Gastrocnemius medialis (tissue), 4 donors: ENCODE results near the gene SRP19. TPM values are rescaled to one million over a fixed set of nuclear protein-coding genes. Genes with fewer than 3 reads are reported as not detected.

Experiments used
- ATAC-seq, 2 donors: fragments of 150-250 bp; one replicate each; pipeline ENCODE4 v1.9.1; 2016
- DNase-seq, 2 donors: peaks; one replicate each; pipeline ENCODE4 v3.0.0-alpha.2; 2019
- H3K27ac ChIP-seq, 4 donors: fragments of 200-600 bp; sonication (generic); 1 replicate in 1 of 4; 2 replicates in 3 of 4; pipeline ENCODE4 v1.5.1; 2016 to 2018; ENCODE audit warnings: mild to moderate bottlenecking in 2 of 4, moderate library complexity in 1 of 4
- H3K27me3 ChIP-seq, 3 donors: fragments of 200-600 bp; sonication (generic) in 2 of 3; 1 replicate in 1 of 3; 2 replicates in 2 of 3; pipeline versions ENCODE4 v1.5.1 to v1.6.0; 2016 to 2019; ENCODE audit warnings: mild to moderate bottlenecking in 1 of 3, moderate library complexity in 1 of 3
- H3K36me3 ChIP-seq, 2 donors: fragments of 200-600 bp; sonication (generic) in 1 of 2; one replicate each; pipeline ENCODE4 v1.5.1; 2017 to 2018
- H3K4me1 ChIP-seq, 2 donors: fragments of 200-600 bp; sonication (generic) in 1 of 2; one replicate each; pipeline ENCODE4 v1.5.1; 2016 to 2017; ENCODE audit warnings: mild to moderate bottlenecking in 2 of 2
- H3K4me3 ChIP-seq, 4 donors: fragments of 200-600 bp; sonication (generic) in 3 of 4; 1 replicate in 1 of 4; 2 replicates in 3 of 4; pipeline ENCODE4 v1.5.1; 2016 to 2019; ENCODE audit warnings: mild to moderate bottlenecking in 2 of 4
- H3K9me3 ChIP-seq, 3 donors: fragments of 200-600 bp; sonication (generic) in 2 of 3; 1 replicate in 1 of 3; 2 replicates in 2 of 3; pipeline ENCODE4 v1.5.1; 2016 to 2019
- CTCF ChIP-seq, 5 experiments: fragments of 450-650 bp in 3 of 5; fragments of 200-600 bp in 2 of 5; sonication (generic) in 2 of 5; IDR thresholded peaks in 4 of 5; conservative IDR thresholded peaks in 1 of 5; 1 replicate in 4 of 5; 2 replicates in 1 of 5; pipeline ENCODE4 v1.5.1; 2016 to 2019; ENCODE audit warnings: antibody characterized with exemption in 5 of 5, mild to moderate bottlenecking in 3 of 5, moderate library complexity in 3 of 5
- POLR2A ChIP-seq, 2 donors: fragments of 450-650 bp; IDR thresholded peaks; one replicate each; pipeline ENCODE4 v1.6.1; 2017; ENCODE audit warnings: antibody characterized with exemption in 2 of 2, mild to moderate bottlenecking in 2 of 2, moderate library complexity in 2 of 2
- in situ Hi-C, 4 donors: fragments of 200-750 bp; cut with MboI; loops; one replicate each; pipeline versions ENCODE4 v1.15.0 to v1.8.0; 2017; ENCODE audit warnings: low sequenced_read_pairs in 4 of 4
- intact Hi-C: fragments of 100-400 bp; cut with DNase I; formaldehyde crosslinking; loops from one replicate; pipeline ENCODE4 v1.15.1; 2023; ENCODE audit warnings: low total_unique reads
- total RNA-seq, 4 donors: library from RNA; depleted of rRNA; stranded (reverse); fragments of >200 nt; gene quantifications; one replicate each; pipeline versions ENCODE4 v1.1.0 to v1.2.3, GENCODE V29; 2016

Gene SRP19
- total RNA-seq, 4 donors from 2014 or later: 40.4 to 63.8 (median 55.0) TPM

GRCh38 chr5:112844489-112844888, 16.6 kb upstream of the SRP19 start:
- Histone ChIP-seq H3K4me1 (no peaks in the 10 kb centered on the region), H3K36me3 (peaks cover 0 to 6% of the 10 kb centered on the region in 2 donors), H3K27me3 (no peaks in the 10 kb centered on the region), H3K27ac (no peak overlapping the region), H3K4me3 (no peak overlapping the region), H3K9me3 (no peaks in the 10 kb centered on the region)
- DNase-seq (no peak), ATAC-seq (no peak)
- TF ChIP-seq POLR2A (IDR thresholded peaks at IDR 0.05): no peak
- TF ChIP-seq CTCF (IDR thresholded peaks at IDR 0.05 in 4 of 5, conservative IDR thresholded peaks at IDR 0.05 in 1 of 5): no peak
- intact Hi-C loops: no loop called here
- in situ Hi-C loops: no loop called here

- DNase-seq: no peak
These were observed 14.5 kb upstream of the SRP19 start for GRCh38 chr5:112846556-112846955.

GRCh38 chr5:112847306-112847705, 13.8 kb upstream of the SRP19 start:
- no peak for ATAC-seq
- Histone ChIP-seq H3K4me3 (no peak overlapping the region), H3K27me3 (no peaks in the 10 kb centered on the region), H3K4me1 (no peaks in the 10 kb centered on the region), H3K36me3 (no peaks in the 10 kb centered on the region), H3K9me3 (no peaks in the 10 kb centered on the region), H3K27ac (no peak overlapping the region)
- TF ChIP-seq POLR2A (IDR thresholded peaks at IDR 0.05): no peak
- TF ChIP-seq CTCF (IDR thresholded peaks at IDR 0.05 in 4 of 5, conservative IDR thresholded peaks at IDR 0.05 in 1 of 5): no peak
- DNase-seq: no peak
- in situ Hi-C loops: no loop called here
- intact Hi-C loops: loop anchor here (5.0 kb wide), 1 partner anchor 75 kb away; the partner anchor contains the start of gene REEP5

More at GRCh38 chr5:112846556-112846955, 14.5 kb upstream of the SRP19 start:
- no peak overlapping the region for H3K27ac ChIP-seq
- in situ Hi-C loops (no loop called here), intact Hi-C loops (loop anchor here (5.0 kb wide), 1 partner anchor 76 kb away; the partner anchor contains the start of gene REEP5)
- no peak overlapping the region for H3K4me3 ChIP-seq
- H3K4me1 ChIP-seq: no peaks in the 10 kb centered on the region
- no peak for ATAC-seq
- no peaks in the 10 kb centered on the region for H3K36me3 ChIP-seq
- H3K27me3 ChIP-seq: no peaks in the 10 kb centered on the region
- no peak for TF ChIP-seq POLR2A (IDR thresholded peaks at IDR 0.05)
- no peak for TF ChIP-seq CTCF (IDR thresholded peaks at IDR 0.05 in 4 of 5, conservative IDR thresholded peaks at IDR 0.05 in 1 of 5)
- H3K9me3 ChIP-seq: no peaks in the 10 kb centered on the region

- H3K4me3 ChIP-seq: peak overlapping the region; percentile 4 to 32 (median 28)
- intact Hi-C loops: loop anchor here (5.0 kb wide), 1 partner anchor 74 kb away; the partner anchor contains the start of gene REEP5
- H3K27ac ChIP-seq: peak overlapping the region; percentile 19 to 53 (median 42)
- H3K9me3 ChIP-seq: no peaks in the 10 kb centered on the region
- TF ChIP-seq POLR2A (IDR thresholded peaks at IDR 0.05) (no peak), CTCF (IDR thresholded peaks at IDR 0.05 in 4 of 5, conservative IDR thresholded peaks at IDR 0.05 in 1 of 5) (peak; percentile 41 to 66 (median 52))
- DNase-seq: no peak
- H3K36me3 ChIP-seq: no peaks in the 10 kb centered on the region
- in situ Hi-C loops: no loop called here
- peak; percentile 96 to 99 for ATAC-seq
- no peaks in the 10 kb centered on the region for H3K4me1 ChIP-seq
- no peaks in the 10 kb centered on the region for H3K27me3 ChIP-seq
These were observed 12.8 kb upstream of the SRP19 start for GRCh38 chr5:112848116-112848811.
